HFFc6 (cell line): Measurements from ENCODE around the gene PPFIBP2. TPM values are rescaled to one million over a fixed set of nuclear protein-coding genes. Genes with fewer than 3 reads are reported as not detected.

Experiments used
- DNase-seq: peaks from one replicate; pipeline ENCODE4 v3.0.0-alpha.2; 2018
- H3K27ac Mint-ChIP-seq: 2 replicates; pipeline ENCODE4 v1.8.0; 2020; ENCODE audit warnings: mild to moderate bottlenecking, mixed read lengths
- H3K27me3 Mint-ChIP-seq: 2 replicates; pipeline ENCODE4 v1.8.0; 2021; ENCODE audit warnings: mild to moderate bottlenecking, moderate library complexity, mixed read lengths; ENCODE audit not compliant: insufficient read depth
- H3K36me3 Mint-ChIP-seq: 2 replicates; pipeline ENCODE4 v1.8.0; 2021; ENCODE audit warnings: low read depth, mixed read lengths
- H3K4me1 Mint-ChIP-seq: 2 replicates; pipeline ENCODE4 v1.8.0; 2020; ENCODE audit warnings: low read depth, mixed read lengths
- H3K4me3 Mint-ChIP-seq: 2 replicates; pipeline ENCODE4 v1.8.0; 2020; ENCODE audit warnings: mild to moderate bottlenecking, moderate library complexity, mixed read lengths
- H3K9me3 Mint-ChIP-seq: 2 replicates; pipeline ENCODE4 v1.8.0; 2020; ENCODE audit warnings: mild to moderate bottlenecking, mixed read lengths
- total RNA-seq, 6 experiments: library from RNA; stranded (reverse); fragmentation: NEBNext Ultra II Directional; extraction: Animal tissue kit (Norgen Biotek cat#: 25700); gene quantifications; 2 replicates in 1 of 6; 3 replicates in 5 of 6; pipeline ENCODE4 v1.2.3, GENCODE V29; 2021
- TF ChIP-seq, protein P1 (sequence below): fragments of 200-600 bp; sonication (generic); IDR thresholded peaks from 2 replicates; pipeline ENCODE4 v1.5.0; 2021; ENCODE audit warnings: antibody characterized with exemption, mild to moderate bottlenecking

The PPFIBP2 gene
- total RNA-seq, 6 experiments from 2014 or later: 6.0 to 8.5 (median 7.3) TPM

GRCh38 chr11:7677796-7678201, 164.0 kb downstream of the PPFIBP2 start:
- Mint-ChIP-seq H3K4me3 (peak overlapping the region; percentile 64), H3K4me1 (peaks cover 46% of the 10 kb centered on the region), H3K27me3 (peaks cover 8% of the 10 kb centered on the region), H3K36me3 (no peaks in the 10 kb centered on the region), H3K27ac (peak overlapping the region; percentile 82), H3K9me3 (no peaks in the 10 kb centered on the region; the same call in 1 of the 2 replicates)
- peak; percentile 42 for DNase-seq
- TF ChIP-seq, protein P1, sequence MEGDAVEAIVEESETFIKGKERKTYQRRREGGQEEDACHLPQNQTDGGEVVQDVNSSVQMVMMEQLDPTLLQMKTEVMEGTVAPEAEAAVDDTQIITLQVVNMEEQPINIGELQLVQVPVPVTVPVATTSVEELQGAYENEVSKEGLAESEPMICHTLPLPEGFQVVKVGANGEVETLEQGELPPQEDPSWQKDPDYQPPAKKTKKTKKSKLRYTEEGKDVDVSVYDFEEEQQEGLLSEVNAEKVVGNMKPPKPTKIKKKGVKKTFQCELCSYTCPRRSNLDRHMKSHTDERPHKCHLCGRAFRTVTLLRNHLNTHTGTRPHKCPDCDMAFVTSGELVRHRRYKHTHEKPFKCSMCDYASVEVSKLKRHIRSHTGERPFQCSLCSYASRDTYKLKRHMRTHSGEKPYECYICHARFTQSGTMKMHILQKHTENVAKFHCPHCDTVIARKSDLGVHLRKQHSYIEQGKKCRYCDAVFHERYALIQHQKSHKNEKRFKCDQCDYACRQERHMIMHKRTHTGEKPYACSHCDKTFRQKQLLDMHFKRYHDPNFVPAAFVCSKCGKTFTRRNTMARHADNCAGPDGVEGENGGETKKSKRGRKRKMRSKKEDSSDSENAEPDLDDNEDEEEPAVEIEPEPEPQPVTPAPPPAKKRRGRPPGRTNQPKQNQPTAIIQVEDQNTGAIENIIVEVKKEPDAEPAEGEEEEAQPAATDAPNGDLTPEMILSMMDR: no peak

DNA sequence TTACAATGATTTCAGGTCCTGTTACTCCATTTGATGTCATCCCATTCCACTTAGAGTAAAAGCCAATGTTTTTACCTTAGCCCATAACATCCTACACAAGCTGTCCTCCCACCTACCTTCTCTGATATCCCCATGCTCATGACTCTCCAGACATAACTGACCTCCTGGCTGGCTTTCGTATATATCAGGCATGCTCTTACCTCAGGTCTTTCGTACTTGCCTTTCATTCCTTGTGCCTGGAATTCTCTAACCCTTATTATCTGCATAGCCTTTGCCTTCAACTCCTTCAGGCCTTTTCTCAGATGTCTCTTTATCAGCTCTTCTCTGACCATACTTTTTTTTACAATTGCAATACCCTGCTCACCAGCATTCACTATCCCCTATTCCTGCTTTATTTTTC, 169.8 kb downstream of the PPFIBP2 start:
- DNase-seq: no peak
- TF ChIP-seq, protein P1: no peak
- Mint-ChIP-seq H3K27ac (no peak overlapping the region), H3K4me1 (no peaks in the 10 kb centered on the region), H3K27me3 (peaks cover 12% of the 10 kb centered on the region), H3K9me3 (no peaks in the 10 kb centered on the region), H3K4me3 (no peak overlapping the region), H3K36me3 (no peaks in the 10 kb centered on the region)

- DNase-seq: no peak
- Mint-ChIP-seq H3K4me1 (peaks cover 6% of the 10 kb centered on the region), H3K9me3 (no peaks in the 10 kb centered on the region), H3K27ac (no peak overlapping the region), H3K4me3 (no peak overlapping the region), H3K27me3 (peaks cover 4% of the 10 kb centered on the region), H3K36me3 (no peaks in the 10 kb centered on the region)
- TF ChIP-seq, protein P1: no peak
These were observed 173.0 kb downstream of the PPFIBP2 start for GRCh38 chr11:7686761-7687160.

DNA sequence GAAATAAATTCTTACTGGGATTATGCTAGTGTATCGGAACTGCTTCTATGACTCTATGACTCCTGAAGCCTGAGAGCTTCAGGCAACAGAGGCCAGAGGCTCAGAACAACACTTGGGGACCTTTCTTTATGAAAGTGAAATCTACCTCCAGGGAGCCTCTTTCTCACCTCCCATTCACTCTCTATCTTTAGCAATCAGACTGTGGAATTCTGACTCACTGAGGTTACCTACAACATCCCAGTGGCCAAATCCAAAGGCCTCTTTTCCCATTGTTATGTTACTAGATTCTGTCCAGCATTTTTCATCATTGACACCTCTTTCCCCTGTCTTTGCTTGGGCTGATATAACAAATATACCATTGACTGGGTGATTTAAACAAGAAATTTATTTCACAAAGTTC, 173.6 kb downstream of the PPFIBP2 start:
- Mint-ChIP-seq H3K4me3 (no peak overlapping the region), H3K27ac (no peak overlapping the region), H3K4me1 (peaks cover 6% of the 10 kb centered on the region), H3K9me3 (no peaks in the 10 kb centered on the region), H3K36me3 (no peaks in the 10 kb centered on the region), H3K27me3 (peaks cover 7% of the 10 kb centered on the region)
- DNase-seq: no peak
- TF ChIP-seq, protein P1: no peak

GRCh38 chr11:7688238-7688826, 174.5 kb downstream of the PPFIBP2 start:
- Mint-ChIP-seq H3K9me3 (no peaks in the 10 kb centered on the region), H3K27ac (no peak overlapping the region), H3K36me3 (no peaks in the 10 kb centered on the region), H3K4me1 (peaks cover 6% of the 10 kb centered on the region), H3K27me3 (peaks cover 8% of the 10 kb centered on the region), H3K4me3 (no peak overlapping the region)
- peak; percentile 26 for DNase-seq
- TF ChIP-seq, protein P1: peak; percentile 90
